ENCODE data around the gene COL1A1. TPM values are rescaled to one million over a fixed set of nuclear protein-coding genes. Genes with fewer than 3 reads are reported as not detected.

Gene COL1A1
- total RNA-seq, 1 experiment from 2014 or later = 4.2 TPM

DNA sequence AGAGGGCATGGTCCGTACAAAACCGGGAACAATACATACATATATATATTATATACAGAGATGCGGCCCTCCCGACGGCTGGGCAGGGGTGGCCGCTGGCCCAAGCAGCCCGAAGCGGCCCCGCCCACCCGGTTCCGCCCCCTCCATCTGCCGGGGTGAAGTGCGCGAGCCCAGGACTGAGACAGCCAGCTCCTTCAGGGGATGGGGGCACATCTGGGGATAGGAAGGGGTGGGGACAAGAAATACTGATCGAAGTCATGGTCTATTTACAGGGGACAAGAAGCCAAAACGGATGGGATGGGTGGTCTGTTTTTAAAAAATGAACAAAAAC lies 67.7 kb downstream of the COL1A1 start:
- Histone ChIP-seq H3K9me3 (replicated peaks) (no peaks in the 10 kb centered on the region), H3K4me3 (no peak overlapping the region), H3K27ac (no peak overlapping the region), H3K36me3 (peaks cover 22% of the 10 kb centered on the region), H3K27me3 (no peaks in the 10 kb centered on the region), H3K4me1 (no peaks in the 10 kb centered on the region)
- no peak for DNase-seq

Other genes with a start within 250 kb of the COL1A1 start
- gene DLX4, start 232.4 kb downstream of the COL1A1 start, total RNA-seq (2014; rRNA removed; shearing (Covaris generic)) = 0.10 and 0.34 TPM in 2 replicates
- not detected in 2 replicates for gene DLX3, start 206.4 kb downstream of the COL1A1 start, total RNA-seq (2014; rRNA removed; shearing (Covaris generic))
- 2.9 and 3.7 TPM in 2 replicates for gene ITGA3, start 145.5 kb downstream of the COL1A1 start, total RNA-seq (2014; rRNA removed; shearing (Covaris generic))
- gene PDK2, start 106.3 kb downstream of the COL1A1 start, total RNA-seq (2014; rRNA removed; shearing (Covaris generic)) = 10.7 and 12.5 TPM in 2 replicates
- gene SAMD14, start 71.5 kb downstream of the COL1A1 start, total RNA-seq (2014; rRNA removed; shearing (Covaris generic)) = 2.4 and 3.1 TPM in 2 replicates
- gene PPP1R9B, start 51.0 kb downstream of the COL1A1 start, total RNA-seq (2014; rRNA removed; shearing (Covaris generic)) = 32.1 TPM in 2 replicates
- 43.2 and 43.4 TPM in 2 replicates for gene SGCA, start 35.6 kb downstream of the COL1A1 start, total RNA-seq (2014; rRNA removed; shearing (Covaris generic))
- gene TMEM92, start 72.8 kb upstream of the COL1A1 start, total RNA-seq (2014; rRNA removed; shearing (Covaris generic)) = not detected in 2 replicates
- gene XYLT2, start 144.5 kb upstream of the COL1A1 start, total RNA-seq (2014; rRNA removed; shearing (Covaris generic)) = 17.9 and 18.5 TPM in 2 replicates
- gene MRPL27, start 171.6 kb upstream of the COL1A1 start, total RNA-seq (2014; rRNA removed; shearing (Covaris generic)) = 43.8 and 44.4 TPM in 2 replicates
- 18.4 and 20.8 TPM in 2 replicates for gene EME1, start 171.6 kb upstream of the COL1A1 start, total RNA-seq (2014; rRNA removed; shearing (Covaris generic))
- gene LRRC59, start 195.9 kb upstream of the COL1A1 start, total RNA-seq (2014; rRNA removed; shearing (Covaris generic)) = 89.4 and 89.5 TPM in 2 replicates
- 6.3 and 6.7 TPM in 2 replicates for gene ACSF2, start 224.6 kb upstream of the COL1A1 start, total RNA-seq (2014; rRNA removed; shearing (Covaris generic))

Data from SJCRH30 (cell line).